Heart right ventricle (tissue), 16 donors: ENCODE data around the gene LASP1. TPM values are rescaled to one million over a fixed set of nuclear protein-coding genes. Genes with fewer than 3 reads are reported as not detected.

Experiments
- ATAC-seq, 8 donors: fragments of 200-7000 bp; cut with Tn5 transposase; one replicate each; pipeline ENCODE4 v1.9.1; 2020; ENCODE audit warnings: mild to moderate bottlenecking in 8 of 8, moderate library complexity in 8 of 8, moderate number of reproducible peaks in 1 of 8
- DNase-seq, 2 donors: peaks; one replicate each; pipeline ENCODE4 v3.0.0-alpha.2; 2020
- H3K27ac ChIP-seq, 10 donors: fragments of 200-600 bp; sonication (generic) in 2 of 10; one replicate each; pipeline versions ENCODE4 v1.5.0 to v1.8.0; 2020 to 2022; ENCODE audit warnings: mild to moderate bottlenecking in 3 of 10
- H3K27me3 ChIP-seq, 7 donors: fragments of 200-600 bp; one replicate each; pipeline ENCODE4 v1.8.0; 2021 to 2022; ENCODE audit warnings: mild to moderate bottlenecking in 2 of 7
- H3K36me3 ChIP-seq, 9 donors: fragments of 200-600 bp; sonication (generic) in 1 of 9; one replicate each; pipeline versions ENCODE4 v1.5.0 to v1.8.0; 2020 to 2022; ENCODE audit warnings: mild to moderate bottlenecking in 2 of 9
- H3K4me1 ChIP-seq, 9 donors: fragments of 200-600 bp; sonication (generic) in 1 of 9; one replicate each; pipeline versions ENCODE4 v1.5.0 to v1.8.0; 2020 to 2022; ENCODE audit warnings: mild to moderate bottlenecking in 4 of 9
- H3K4me3 ChIP-seq, 10 donors: fragments of 200-600 bp; sonication (generic) in 2 of 10; one replicate each; pipeline versions ENCODE4 v1.5.0 to v1.8.0; 2020 to 2022; ENCODE audit warnings: mild to moderate bottlenecking in 7 of 10, moderate library complexity in 2 of 10
- H3K9me3 ChIP-seq, 11 donors: fragments of 200-600 bp in 10 of 11; sonication (generic) in 2 of 11; one replicate each; pipeline versions ENCODE4 v1.5.0 to v1.8.0; 2013 to 2022; ENCODE audit warnings: mild to moderate bottlenecking in 2 of 11, control low read depth in 1 of 11, moderate library complexity in 1 of 11
- WGBS, 2 donors: extraction: QIAGEN DNeasy Blood & Tissue Kit; methylation state at CpG; one replicate each; pipeline ENCODE4 v1.1.7; 2013; ENCODE audit warnings: inconsistent platforms in 1 of 2; 5-methylcytosine and 5-hydroxymethylcytosine counted together
- intact Hi-C, 10 donors: fragments of 100-400 bp; cut with DNase I; formaldehyde crosslinking; loops; one replicate each; pipeline versions ENCODE4 v1.11.1 to v1.14.2; 2022
- long read RNA-seq, 3 donors: library from polyadenylated mRNA; unstranded; transcript quantifications; one replicate each; pipeline ENCODE4 v2.0.0, GENCODE V29; 2020 to 2021
- polyA plus RNA-seq, 2 donors: library from polyadenylated mRNA; stranded (reverse); fragments of 200-250 nt; gene quantifications; one replicate each; pipeline ENCODE4 v1.2.3, GENCODE V29; 2013
- total RNA-seq, 10 donors: library from RNA; stranded (reverse); fragmentation: NEBNext Ultra II Directional in 3 of 10; extraction: Animal tissue kit (Norgen Biotek cat#: 25700) in 3 of 10; gene quantifications; one replicate each; pipeline versions ENCODE4 v1.2.1 to v1.2.4, GENCODE V29; 2021 to 2023
- TF ChIP-seq, protein P1 (sequence below), 9 donors: fragments of 200-600 bp; sonication (generic) in 2 of 9; IDR thresholded peaks; one replicate each; pipeline versions ENCODE4 v1.5.0 to v1.8.0; 2021 to 2022; ENCODE audit warnings: antibody characterized with exemption in 9 of 9, mild to moderate bottlenecking in 5 of 9, moderate library complexity in 1 of 9
- donor health status: Arrhythmogenic right ventricular cardiomyopathy.
- donor health status: ischemic (EF 13 %, LVEDD 7.1; RV severe dilation, severe dysfunction).
- donor health status: healthy with polysubstance abuse.
- donor health status: DM: no; HTN: yes; CAD: no.
- donor health status: DM: no; HTN: no; CAD: no.
- donor health status: ischemic (EF 25% LVEDD 6.9; RV normal size, moderate dysfunction).
- donor health status: ischemic (EF 25% LVEDD 5.7; RV mildly dilated, moderate dysfunction).
- donor health status: healthy.
- donor health status: DM: yes; HTN: yes; CAD: no.
- donor health status: Ischemic cardiomyopathy.
- donor health status: ischemic (EF 35%, LVEDD 5.7; RV mildly dilated, moderate dysfunction).
- donor health status: nonischemic (EF 11% LVEDD 7.7; RV severe dilation, severe dysfunction).
- donor health status: DM: yes; HTN: yes; CAD: no.
- donor health status: PGD.
- donor health status: ischemic (EF 29% LVEDD 5.4; RV normal size, mild dysfunction).
- donor health status: nonischemic (EF 23%, LVEDD 6.1; RV moderate dilation, normal function).

Gene LASP1, protein sequence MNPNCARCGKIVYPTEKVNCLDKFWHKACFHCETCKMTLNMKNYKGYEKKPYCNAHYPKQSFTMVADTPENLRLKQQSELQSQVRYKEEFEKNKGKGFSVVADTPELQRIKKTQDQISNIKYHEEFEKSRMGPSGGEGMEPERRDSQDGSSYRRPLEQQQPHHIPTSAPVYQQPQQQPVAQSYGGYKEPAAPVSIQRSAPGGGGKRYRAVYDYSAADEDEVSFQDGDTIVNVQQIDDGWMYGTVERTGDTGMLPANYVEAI
- total RNA-seq (10 to 100 TPM; 19.5 to 56.9 (median 23.0) TPM), polyA plus RNA-seq (10 to 100 TPM; 21.3 to 25.4 TPM)
- long read RNA-seq, donor 1, full-length matches to known transcripts, result 5 of 33 reads
- long read RNA-seq, donor 1, partial matches to known transcripts, result 28 of 33 reads
- long read RNA-seq, donor 1, other reads (novel, unspliced or antisense), result 0 of 33 reads
- long read RNA-seq, donor 2, full-length matches to known transcripts, result 13 of 49 reads
- long read RNA-seq, donor 2, partial matches to known transcripts, result 6 of 49 reads
- long read RNA-seq, donor 2, other reads (novel, unspliced or antisense), result 30 of 49 reads
- long read RNA-seq, donor 3, full-length matches to known transcripts, result 27 of 159 reads
- long read RNA-seq, donor 3, partial matches to known transcripts, result 131 of 159 reads
- long read RNA-seq, donor 3, other reads (novel, unspliced or antisense), result 1 of 159 reads

DNA sequence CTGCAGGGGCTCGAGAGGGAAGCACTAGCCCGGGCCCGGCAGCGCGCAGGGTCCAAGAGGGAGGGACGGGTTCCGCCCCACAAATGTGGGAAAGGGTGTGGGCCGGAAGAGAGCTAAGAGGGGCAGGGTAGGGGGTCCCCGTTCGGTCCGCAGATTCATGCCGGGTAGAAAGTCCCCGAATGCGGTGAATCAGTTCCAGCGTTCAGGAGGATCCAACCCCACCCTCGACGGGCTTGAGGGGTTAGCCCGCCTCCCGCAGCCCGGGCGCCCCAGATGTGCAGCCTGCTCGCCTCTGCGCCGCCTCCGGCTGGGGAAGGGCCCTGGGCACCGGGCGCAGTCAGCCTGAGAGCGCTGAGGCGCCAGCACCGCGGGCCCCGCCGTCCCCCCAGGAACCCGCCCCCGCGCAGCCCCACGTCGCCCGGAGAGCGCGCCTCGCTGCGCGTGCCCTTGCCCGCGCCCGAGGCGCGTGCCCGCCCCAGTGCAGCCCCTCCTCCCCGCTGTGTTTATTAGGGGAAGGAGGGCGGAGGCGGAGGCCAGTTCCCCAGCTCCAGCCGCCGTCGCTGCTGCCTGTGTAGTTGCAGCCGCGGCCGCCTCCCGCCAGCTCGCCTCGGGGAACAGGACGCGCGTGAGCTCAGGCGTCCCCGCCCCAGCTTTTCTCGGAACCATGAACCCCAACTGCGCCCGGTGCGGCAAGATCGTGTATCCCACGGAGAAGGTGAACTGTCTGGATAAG is at the start of gene LASP1:
TSS of gene LASP1 (plus strand) at position 533 of the 733 bp plus-strand sequence. CDS start at position 665, 132 bp downstream.
- no peaks in the 10 kb centered on the region for H3K27me3 ChIP-seq
- DNase-seq (peak; percentile 90), ATAC-seq (peak; percentile 83 to 91 (median 87))
- peaks cover 21 to 57% (median 49%) of the 10 kb centered on the region in 9 donors for H3K4me1 ChIP-seq
- peaks cover 0 to 19% (median 0%) of the 10 kb centered on the region in 9 donors for H3K36me3 ChIP-seq
- WGBS, 2 donors, result 0 to 1% methylated on average over 59 to 73 of the region's 73 CpGs
- intact Hi-C loops, result loop anchor here in 7 of 10 donors (2.0 to 10.0 kb wide), 9 partner anchors 38 to 285 kb away; partner anchors contain the start of genes FBXO47 (in 3 of the 7) and PLXDC1 (in 3 of the 7)
- H3K9me3 ChIP-seq, result no peaks in the 10 kb centered on the region
- H3K4me3 ChIP-seq, result peak within 1 kb of the TSS; percentile 75 to 99 (median 94)
- TF ChIP-seq, protein P1, sequence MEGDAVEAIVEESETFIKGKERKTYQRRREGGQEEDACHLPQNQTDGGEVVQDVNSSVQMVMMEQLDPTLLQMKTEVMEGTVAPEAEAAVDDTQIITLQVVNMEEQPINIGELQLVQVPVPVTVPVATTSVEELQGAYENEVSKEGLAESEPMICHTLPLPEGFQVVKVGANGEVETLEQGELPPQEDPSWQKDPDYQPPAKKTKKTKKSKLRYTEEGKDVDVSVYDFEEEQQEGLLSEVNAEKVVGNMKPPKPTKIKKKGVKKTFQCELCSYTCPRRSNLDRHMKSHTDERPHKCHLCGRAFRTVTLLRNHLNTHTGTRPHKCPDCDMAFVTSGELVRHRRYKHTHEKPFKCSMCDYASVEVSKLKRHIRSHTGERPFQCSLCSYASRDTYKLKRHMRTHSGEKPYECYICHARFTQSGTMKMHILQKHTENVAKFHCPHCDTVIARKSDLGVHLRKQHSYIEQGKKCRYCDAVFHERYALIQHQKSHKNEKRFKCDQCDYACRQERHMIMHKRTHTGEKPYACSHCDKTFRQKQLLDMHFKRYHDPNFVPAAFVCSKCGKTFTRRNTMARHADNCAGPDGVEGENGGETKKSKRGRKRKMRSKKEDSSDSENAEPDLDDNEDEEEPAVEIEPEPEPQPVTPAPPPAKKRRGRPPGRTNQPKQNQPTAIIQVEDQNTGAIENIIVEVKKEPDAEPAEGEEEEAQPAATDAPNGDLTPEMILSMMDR (IDR thresholded peaks at IDR 0.05), result no peak
- peak within 1 kb of the TSS; percentile 85 to 99 (median 95) for H3K27ac ChIP-seq

DNA sequence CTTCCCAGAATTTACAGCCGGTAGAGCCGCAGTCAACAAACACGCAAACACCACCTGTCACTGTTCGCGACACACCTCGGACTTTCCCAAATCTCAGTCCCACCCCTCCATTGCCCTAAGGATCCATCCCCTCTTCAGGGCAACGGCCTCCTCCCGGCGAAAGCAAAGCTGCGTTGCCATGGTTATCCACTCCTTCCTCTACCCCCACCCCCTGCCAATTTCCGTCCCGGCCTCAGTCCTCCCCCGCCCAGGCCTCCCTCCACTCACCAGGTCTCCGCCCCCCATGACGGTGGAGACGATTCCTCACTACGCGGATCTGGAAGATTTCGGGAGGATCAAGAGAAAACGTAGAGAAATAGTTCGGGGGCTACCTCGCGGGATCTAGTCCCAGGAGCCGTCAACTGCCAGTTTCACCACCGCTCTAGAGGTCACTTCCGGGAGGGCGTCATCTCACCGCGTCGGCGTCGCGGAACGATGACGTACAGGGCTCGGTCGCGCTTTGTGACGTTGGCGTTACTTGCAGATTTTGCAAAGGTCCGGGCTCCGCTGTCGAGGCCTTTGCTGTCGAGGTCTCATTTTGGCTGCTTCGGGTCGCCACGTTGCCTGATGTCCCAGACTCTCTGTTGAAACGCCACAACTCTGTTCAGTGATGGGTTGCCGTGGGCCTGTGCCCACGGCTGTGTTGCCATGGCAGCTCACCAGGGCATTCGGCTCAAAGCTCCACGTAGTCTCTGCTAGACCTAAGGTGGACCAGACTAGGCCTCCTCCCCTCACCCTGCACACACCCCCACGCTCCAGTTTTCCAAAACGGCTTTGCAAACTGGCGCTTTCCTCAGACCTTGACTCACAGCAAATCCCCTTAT is 44.7 kb upstream of the LASP1 start, which contains the start of gene CWC25:
TSS of gene CWC25 (minus strand) at position 423 of the 863 bp plus-strand sequence. CDS start at position 285, 138 bp downstream.
- WGBS, 2 donors, result 1% methylated on average over 55 of the region's 55 CpGs
- ATAC-seq, result peak; percentile 93 to 97 (median 95)
- Histone ChIP-seq H3K27me3 (no peaks in the 10 kb centered on the region), H3K27ac (peak within 1 kb of the TSS; percentile 96 to 99 (median 99)), H3K4me3 (peak within 1 kb of the TSS; percentile 73 to 94 (median 85)), H3K36me3 (peaks cover 0 to 29% (median 11%) of the 10 kb centered on the region in 9 donors), H3K4me1 (peaks cover 4 to 26% (median 21%) of the 10 kb centered on the region in 9 donors), H3K9me3 (no peaks in the 10 kb centered on the region)
- intact Hi-C loops, result loop anchor here in 5 of 10 donors (1.0 to 2.0 kb wide), 3 partner anchors 24 to 28 kb away; partner anchors contain the start of gene RPL23 (in 5 of the 5)
- TF ChIP-seq, protein P1 (IDR thresholded peaks at IDR 0.05), result no peak
- DNase-seq, result peak; percentile 93 to 95

DNA sequence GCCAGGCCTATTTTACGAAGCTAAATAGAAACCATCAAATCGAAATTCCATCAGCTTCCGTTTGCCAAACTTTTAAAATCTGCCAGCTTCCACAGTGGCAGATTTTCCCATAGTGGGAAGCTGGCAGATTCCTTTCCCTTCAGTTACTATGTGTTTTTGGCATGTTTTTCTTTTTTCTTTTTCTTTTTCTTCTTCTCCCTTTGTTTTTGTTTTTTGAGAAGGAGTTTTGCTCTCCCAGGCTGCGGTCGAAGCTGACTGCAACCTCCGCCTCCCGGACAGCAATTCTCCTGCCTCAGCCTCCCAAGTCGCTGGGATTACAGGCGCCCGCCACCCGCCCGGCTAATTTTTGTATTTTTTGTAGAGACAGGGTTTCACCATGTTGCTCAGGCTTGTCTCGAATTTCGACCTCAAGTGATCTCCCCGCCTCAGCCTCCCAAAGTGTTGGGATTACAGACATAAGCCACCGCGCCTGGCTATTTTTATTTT is 44.1 kb upstream of the LASP1 start:
- DNase-seq (no peak), ATAC-seq (no peak)
- H3K9me3 ChIP-seq, result no peaks in the 10 kb centered on the region
- TF ChIP-seq, protein P1 (IDR thresholded peaks at IDR 0.05), result no peak
- WGBS, 2 donors, result 90 to 94% methylated on average over 17 of the region's 17 CpGs
- intact Hi-C loops, result loop anchor here in 5 of 10 donors (1.0 to 2.0 kb wide), 3 partner anchors 25 to 27 kb away; partner anchors contain the start of gene RPL23 (in 5 of the 5)
- H3K27ac ChIP-seq, result peak overlapping the region; percentile 96 to 99 (median 99)
- peak overlapping the region; percentile 73 to 94 (median 85) for H3K4me3 ChIP-seq
- H3K4me1 ChIP-seq, result peaks cover 4 to 26% (median 21%) of the 10 kb centered on the region in 9 donors
- H3K36me3 ChIP-seq, result peaks cover 0 to 23% (median 4%) of the 10 kb centered on the region in 9 donors
- H3K27me3 ChIP-seq, result no peaks in the 10 kb centered on the region
